NCI-H128 (cell line): ENCODE measurements around the gene VSIG10L2.

Source experiments
- DNase-seq: peaks from one replicate; lab custom pipeline; 2025; ENCODE audit not compliant: unreplicated experiment; lab: John Stamatoyannopoulos, UW

VSIG10L2 gene

GRCh38 chr11:125946712-125947418 lies 1.0 kb downstream of the VSIG10L2 start:
- DNase-seq = no peak

DNA sequence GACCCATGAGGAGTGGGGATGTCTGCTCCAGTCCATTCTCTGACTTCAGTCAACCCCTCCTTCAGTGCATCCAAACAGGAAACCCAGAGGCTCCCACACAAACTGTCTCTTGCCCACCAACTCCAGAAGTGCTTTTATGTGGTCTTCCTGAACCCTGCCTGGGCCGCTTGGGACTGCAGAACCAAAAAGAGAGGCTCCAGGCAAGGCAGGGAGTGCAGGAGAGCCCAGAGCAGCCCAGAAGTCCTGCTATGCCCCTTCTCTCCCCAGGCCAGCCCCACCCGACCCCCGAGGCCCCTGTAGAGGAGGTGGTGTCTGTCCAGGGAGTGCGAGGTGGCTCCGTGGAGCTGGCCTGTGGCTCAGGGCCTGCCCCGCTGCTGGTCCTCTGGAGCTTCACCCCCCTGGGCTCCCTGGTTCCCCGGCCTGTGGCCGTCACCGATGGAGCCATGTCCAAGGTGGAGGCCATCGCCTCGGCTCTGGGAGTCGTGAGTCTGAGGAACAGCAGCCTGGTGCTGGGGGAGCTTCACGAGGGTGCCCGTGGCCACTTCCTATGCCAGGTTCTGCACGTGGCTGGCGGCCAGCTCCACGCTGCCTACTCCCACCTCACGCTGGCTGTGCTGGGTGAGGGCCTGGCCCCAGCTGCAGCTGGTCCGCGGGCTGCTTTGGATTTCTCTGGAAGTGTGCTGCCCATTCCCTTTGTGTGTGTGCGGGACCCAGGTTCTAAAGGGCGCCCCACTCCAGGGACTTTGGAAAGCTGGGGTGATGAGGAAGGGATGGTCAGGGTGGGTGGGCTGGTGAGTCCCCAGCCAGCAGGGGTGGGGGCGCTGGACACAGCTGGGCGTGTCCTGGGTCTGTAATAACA lies 1.8 kb downstream of the VSIG10L2 start:
- DNase-seq = no peak

- DNase-seq = no peak
These were observed 2.6 kb downstream of the VSIG10L2 start for GRCh38 chr11:125948278-125949051.

- DNase-seq = no peak
These were observed 3.7 kb downstream of the VSIG10L2 start for GRCh38 chr11:125949271-125950177.

DNA sequence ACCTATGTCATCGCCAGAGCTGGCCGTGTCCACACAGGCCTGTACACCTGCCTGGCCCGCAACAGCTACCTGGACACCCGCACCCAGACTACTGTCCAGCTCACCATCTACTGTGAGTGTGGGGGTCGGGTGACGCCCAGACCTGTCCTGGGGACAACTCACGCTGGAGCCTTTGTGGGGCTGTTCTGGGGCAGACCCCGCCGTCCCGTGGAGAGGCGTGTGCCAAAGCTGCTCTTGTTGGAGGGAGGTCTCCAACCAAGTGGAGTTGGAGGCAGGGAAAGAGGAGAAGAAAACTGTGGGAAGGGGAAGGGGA lies 4.3 kb downstream of the VSIG10L2 start:
- no peak for DNase-seq

- DNase-seq = no peak
These were observed 5.1 kb downstream of the VSIG10L2 start for GRCh38 chr11:125950696-125951651.

DNA sequence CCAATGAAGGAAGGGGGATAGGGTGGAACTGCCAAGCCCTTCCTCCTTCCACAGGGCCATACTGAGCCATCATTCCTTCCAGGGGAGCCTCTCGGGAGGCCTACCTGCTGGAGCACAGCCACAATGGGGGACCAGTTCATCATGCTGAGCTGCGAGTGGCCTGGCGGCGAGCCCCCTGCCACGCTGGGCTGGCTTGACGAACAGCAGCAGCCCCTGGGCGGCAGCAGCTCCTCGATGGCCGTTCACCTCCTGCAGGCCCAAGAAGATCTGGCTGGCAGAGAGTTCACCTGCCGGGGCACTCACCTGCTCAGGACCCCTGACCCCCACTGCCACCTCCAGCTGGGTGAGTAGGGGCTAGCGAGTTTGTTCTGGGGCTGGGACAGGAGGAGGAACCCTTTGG lies 5.9 kb downstream of the VSIG10L2 start:
- no peak for DNase-seq

DNA sequence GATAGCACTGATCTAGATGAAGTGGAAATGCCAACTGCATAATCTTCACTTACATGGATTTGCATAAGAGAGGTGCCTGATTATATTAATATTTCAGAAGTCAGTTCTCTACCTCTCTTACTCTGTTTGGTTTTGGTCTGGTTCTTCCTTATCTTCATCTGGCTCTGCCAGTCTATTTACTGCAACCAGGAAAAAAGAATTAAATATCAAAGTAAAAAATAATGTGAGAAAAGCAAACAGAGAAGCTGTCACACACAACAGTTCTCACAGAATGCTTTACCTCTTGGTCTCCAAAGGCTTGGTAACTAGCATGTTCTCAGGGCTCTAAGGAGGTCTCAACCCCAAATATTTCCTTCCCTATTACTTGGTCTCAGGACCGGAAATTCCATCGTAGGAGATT lies 6.7 kb downstream of the VSIG10L2 start:
- no peak for DNase-seq

GRCh38 chr11:125952973-125953372 lies 7.1 kb downstream of the VSIG10L2 start:
- no peak for DNase-seq

DNA sequence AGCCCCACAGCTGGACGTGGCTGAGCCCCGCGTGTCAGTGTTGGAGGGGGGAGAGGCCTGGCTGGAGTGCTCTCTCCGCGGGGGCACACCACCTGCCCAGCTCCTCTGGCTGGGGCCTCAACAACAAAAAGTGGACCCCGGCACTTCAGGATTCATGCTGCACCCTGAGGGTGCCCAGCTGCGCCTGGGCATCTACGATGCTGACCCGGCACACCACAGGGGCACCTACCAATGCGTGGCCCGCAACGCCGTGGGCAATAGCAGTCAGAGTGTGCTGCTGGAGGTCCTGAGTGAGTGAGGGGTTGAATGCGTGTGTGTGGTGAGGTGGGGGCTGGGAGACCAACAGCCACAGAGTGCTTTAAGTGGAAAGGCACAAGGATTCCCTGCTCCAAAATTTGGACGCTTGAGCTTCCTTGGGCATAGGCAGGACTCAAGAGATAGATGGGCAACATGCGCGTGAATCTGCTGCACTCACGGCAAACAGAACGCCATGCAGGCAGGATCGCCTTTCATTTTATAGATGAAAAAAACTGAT lies 7.6 kb downstream of the VSIG10L2 start:
- no peak for DNase-seq

DNA sequence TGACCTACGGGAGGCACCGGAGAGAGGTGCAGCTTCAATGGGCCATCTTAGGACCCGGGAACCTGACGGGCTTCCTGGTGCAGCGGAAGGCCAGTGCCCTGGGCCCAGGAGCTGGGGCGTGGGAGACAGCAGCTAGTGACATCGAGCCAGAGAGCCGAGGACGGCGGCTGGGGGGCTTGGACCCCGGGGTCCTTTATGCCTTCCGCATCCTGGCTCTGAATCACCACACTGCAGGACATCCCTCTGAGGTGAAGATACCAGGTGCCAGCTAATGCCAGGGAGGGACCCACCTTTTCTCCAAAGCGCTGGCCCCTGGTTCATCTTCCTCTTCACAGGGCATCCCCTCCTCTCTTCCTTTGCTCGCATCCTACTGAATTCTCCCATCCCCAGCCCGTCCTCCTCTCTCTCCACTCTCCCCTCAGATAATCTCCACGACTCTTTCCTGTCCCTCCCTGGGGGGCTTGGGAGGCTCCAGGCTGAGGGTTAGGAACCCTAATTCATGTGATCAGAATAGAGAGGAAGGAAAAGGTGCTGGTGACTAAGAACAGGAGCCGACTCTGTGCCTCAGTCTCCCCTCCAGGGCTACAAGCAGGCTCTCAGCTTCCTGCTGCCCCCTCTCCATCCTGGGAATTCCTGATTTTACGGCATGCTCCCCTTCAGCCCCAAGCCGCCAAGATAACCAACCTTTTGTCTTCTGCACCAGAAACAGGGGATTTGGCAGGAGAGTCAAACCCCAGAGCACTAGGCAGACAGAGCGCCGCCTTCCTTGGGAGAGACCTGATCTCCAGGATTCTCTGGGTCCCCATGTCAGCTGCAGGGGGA lies 8.5 kb downstream of the VSIG10L2 start:
- no peak for DNase-seq

DNA sequence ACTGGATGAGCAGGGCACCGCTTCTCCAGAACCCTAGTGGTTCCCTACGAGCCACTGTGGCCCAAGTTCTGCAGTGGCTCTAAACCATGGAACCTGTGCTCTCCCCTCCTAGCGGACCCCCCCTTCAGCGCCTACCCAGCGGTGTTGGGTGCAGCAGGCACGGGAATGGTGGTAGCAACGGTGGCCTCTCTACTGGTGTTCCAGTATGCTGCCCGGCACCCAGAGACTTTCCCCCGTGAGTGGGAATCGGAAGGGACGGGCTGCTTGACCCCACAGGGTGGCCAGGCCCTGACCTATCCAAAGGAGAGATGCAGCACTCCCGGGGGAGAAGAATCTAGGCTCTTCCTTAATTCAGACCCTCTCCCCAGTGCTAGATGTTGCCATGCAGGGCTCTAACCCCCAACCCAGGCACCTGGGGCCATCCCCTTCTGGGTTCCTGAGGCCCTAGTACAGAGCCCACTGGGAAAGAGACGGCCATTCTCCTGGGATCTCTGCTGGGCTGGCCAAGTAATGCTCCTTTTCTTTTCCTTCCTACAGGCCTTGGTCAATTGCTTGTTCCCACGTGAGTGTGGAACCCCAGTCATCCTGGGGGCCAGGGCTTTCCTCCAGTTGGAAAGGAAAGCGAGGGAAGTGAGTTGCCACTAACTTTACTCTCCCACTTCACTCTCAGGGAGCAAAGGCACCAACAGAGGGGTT lies 9.2 kb downstream of the VSIG10L2 start:
- no peak for DNase-seq

- no peak for DNase-seq
These were observed 10.0 kb downstream of the VSIG10L2 start for GRCh38 chr11:125955856-125956255.

DNA sequence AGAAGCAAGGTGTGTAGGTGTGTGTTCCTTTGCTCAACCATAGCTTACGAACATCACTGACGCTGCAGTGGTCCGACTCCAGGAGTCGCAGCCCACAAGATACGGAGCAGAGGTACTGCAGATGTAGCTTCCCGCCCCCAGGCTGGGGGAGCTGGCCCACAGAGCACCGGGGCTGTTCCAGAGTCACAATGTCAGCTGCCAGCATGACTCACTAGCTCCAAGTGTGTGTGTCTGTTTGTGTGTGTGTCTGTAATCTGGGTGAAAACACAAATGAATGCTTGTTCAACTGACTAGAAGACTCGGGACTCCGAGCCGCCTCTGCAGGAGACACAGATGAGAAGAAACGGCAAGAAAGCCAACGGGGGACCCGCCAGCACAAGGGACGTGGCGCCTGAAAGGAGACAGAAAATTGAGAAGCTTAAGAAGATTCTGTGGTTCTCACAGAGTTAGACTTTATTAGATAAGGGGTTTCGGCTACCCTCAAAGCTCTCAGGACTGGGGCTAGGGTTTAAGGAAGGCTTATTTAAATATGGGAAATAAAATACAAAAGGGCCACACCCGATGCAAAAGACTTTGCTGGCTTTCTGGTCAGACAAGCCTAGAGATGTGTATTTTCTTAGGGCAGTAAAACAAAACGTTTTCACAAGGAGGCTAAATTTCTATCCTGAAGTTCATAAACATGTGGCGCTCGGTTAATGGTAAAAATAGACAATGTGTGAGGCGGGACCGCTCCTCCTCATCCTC lies 10.7 kb downstream of the VSIG10L2 start:
- DNase-seq = no peak

DNA sequence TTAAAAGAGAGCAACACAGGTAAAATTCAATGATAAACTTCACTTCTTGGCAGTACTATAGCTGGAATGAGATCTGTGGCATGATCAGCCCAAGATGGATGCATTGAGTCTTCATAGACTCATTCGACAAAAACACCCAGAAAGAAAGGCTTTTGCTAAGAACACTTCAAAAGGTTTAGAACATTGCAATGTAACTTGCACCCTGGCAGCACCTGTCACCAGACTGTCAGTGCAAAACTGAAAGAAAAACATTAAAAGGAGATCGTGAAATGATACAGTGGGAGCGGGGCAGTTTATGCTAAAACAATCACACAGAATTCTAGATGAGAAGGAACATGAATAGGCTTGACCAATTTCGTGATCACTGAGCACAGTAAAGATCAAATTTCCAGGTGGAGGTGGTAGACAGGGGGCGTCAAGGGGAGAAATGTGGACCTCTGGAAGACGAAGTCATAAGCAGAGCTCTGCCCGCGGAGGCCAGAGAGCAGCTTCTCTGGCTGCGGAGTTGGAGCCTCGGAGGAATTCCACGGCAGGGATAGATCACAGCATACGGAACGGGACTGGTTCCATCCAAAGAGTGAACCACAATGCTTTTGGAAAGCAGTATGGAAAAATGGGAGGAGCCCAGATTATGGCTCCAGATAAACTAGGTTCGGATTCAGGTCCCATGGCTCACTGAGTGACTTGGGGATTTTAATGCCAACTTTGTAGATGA lies 11.9 kb downstream of the VSIG10L2 start:
- no peak for DNase-seq

- no peak for DNase-seq
These were observed 13.1 kb downstream of the VSIG10L2 start for GRCh38 chr11:125958872-125959400.
